HG03060 (cell line): ENCODE results near the gene SUSD4.
"Not testable (repeated sequence)": the region's sequence is repeated elsewhere in the genome, so short reads cannot be mapped to it uniquely, and the experiment has no call there.

Source experiments
- ATAC-seq: cut with Tn5 transposase; IDR thresholded peaks from one replicate; pipeline ENCODE4 v1.9.1; 2021; ENCODE audit warnings: low read depth, moderate number of reproducible peaks; ENCODE audit not compliant: unreplicated experiment

Gene SUSD4

DNA sequence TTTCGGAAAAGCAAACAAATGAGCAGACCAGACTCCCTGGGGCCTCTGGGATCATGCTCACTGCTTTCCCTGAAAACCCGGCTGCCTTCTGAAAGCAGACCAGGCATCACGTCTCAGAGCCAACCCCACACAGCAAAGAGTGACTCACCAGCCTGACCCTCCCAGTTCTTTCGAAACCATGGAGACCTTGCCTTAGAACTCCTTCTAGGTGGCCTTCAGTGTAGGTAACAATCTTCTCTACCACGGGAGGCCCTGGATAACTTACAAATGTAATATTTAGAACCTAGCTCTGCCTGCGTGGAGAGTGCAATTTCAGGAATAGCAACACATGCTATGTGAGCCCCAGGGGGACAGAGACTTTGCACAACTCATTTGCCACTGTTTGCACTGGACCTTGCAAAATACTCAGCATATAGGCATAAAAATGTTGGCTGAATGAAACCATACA, 105.2 kb downstream of the SUSD4 start:
- ATAC-seq = no peak

- ATAC-seq = no peak
Observed at GRCh38 chr1:223257856-223258550, 106.0 kb downstream of the SUSD4 start.

DNA sequence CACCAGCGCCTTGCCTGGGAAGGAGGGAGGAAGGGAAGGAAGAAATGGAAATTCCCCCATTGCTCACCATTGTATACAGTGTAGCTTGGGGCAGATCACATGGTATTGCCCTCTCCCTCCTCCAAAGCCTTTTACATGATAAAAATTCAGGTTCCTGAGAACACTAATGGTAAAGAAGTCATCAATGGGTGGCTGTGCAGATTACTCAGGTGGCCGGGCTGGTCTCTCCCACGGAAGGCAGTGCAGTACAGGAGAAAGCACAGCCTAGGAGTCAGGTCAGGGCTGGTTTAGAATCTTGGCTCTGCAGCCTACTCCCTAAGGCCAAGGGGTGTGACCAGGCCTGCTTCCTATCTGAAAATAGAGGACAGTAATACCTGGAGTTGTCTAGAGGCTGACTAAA, 107.9 kb downstream of the SUSD4 start:
- ATAC-seq = no peak

DNA sequence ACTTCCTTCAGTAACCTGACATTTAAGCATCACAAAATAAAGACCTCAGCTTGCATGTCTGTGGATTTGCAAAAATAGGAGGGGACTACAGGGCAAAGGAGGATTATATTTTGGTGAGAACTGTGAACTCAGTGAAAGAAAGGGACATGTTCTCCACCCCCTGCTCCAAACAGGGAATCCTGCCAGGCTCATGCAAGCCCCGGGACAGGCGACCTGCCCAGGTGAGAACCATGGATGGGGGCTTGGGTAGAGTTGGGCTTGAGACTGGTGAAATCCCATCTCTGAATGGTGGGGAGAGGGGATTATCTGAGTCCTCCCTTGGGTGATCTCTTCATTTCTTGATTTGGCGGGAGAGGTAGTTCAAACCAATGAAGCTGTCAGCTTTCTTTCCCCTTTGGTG, 110.1 kb downstream of the SUSD4 start:
- ATAC-seq = no peak

DNA sequence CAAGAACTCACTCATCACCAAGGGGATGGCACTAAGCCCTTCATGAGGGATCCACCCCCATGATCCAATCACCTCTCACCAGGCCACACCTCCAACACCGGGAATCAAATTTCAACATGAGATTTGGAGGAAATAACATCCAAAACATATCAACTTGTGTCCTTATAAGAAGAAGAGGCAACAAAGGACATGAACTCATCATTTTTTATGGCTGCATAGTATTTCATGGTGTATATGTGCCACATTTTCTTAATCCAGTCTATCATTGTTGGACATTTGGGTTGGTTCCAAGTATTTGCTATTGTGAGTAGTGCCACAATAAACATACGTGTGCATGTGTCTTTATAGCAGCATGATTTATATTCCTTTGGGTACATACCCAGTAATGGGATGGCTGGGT, 112.6 kb downstream of the SUSD4 start:
- not testable (repeated sequence) for ATAC-seq

DNA sequence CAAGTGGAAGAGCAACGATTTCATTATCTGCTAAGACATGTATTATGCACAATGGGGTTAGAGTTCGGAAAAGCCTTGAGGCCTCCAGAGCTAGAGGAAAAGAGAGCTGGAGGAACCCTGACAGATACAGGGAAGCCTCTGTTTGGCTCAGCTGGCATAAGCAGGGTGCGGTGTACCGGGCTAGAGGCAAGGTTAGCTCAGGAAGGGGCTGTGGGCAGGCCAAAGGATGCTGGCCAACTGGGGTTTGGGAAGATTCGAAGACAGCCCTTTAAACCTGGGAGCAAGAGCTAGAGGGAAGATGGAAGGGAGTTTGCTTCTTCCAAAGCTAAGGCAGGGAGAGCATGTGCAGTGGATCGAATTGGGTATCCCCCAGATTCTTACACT, 113.4 kb downstream of the SUSD4 start:
- ATAC-seq = no peak

DNA sequence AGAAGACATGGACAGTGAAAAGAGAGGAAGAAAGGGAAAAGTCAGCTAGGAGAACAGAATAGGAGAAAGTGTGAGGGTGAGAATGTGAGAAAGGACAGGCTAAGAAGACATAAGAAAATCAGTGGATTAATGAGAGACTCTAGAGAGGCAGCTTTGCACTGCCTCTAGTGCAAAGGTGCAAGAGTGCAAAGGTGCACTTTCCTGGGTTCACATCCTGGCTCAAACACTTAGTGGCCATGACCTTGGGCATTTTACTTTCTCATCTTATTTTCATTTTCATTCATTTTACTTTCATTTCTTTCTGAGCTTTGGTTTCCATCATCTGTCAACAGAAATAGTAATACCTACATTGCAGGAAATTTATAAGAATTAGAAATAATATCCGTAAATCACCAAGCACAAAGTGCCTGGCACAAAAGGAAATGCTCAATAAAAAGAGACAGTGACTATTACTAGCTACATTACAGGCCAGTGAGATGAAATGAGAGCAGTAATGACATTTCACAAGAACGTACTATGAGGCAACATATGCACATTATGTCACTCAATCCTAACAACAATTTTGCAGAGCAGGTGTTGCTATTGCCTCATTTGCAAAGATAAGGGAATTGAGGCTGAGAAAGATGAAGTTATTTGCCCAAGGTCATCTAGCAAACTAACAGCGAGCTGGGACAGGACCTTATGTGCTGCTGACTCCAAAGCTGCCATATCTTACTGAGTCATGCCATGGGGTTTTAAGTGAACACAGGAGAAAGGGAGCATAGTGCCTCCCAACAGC, 113.9 kb downstream of the SUSD4 start:
- ATAC-seq = no peak

- ATAC-seq = no peak
Observed at GRCh38 chr1:223248770-223249140, 115.2 kb downstream of the SUSD4 start.

DNA sequence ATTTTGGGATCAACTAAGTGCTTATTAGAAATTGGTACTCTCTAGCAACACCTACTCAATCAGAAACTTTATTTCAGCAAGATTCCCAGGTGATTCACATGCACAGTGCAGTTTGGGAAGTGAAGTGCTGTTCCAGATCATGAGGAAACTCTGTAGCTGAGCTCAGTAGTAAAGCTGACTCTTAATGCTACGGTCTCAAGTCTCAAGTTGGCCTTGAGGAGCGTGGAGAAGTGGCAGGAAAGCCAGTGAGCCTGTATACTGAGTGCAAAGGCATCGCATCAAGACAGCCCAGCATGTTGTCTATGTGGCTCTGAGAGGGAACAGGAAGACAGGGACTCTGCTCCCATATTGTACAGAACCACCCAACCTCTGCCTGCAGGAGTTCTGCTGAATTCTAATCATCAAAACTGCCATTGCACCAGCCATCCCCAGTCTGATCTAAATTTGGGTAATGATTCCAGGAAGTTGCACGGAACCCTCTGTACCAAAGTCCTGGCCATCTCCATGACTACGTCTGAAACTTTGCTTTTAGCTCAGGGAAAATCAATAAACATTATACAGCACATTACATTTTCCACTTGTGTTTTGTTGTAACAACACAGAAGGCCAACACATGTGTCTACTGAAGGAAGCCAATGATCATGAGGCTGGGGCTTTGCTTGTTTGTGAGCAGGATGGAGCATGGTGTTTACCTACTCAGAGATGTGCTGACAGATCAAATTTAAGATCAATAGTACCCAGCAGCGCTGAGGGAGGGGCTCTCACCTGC, 115.8 kb downstream of the SUSD4 start:
- no peak for ATAC-seq

DNA sequence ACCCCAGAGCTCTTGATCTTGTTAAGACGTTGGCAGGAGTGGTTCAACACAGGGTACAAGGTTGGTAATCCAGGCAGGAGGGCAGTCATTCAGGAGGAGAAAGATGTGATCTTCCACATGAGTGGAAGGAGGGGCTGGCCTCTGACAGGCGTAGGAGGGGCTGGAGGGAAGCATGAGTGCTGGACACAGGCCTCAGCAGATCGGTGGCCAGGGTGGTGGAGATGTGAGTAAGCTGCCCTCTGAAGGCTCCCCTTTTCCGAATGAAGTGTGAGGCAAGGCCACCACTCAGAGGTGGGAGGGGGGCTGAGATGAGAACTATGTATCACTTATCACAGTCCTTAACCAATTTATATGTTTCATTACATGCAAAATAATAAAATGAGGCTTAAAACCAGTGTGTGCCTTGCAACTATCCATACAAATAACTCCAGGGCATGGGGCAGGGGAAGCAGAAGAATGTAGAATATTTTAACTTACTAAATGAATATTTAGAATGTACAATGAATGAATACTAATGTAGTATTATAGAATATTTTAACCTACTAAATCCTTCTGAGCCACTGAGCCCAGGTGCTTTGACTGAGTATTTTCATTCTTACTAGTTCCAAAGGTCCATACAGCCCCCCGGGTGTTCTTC, 117.4 kb downstream of the SUSD4 start:
- ATAC-seq = no peak

GRCh38 chr1:223245983-223246382, 118.0 kb downstream of the SUSD4 start:
- no peak for ATAC-seq

DNA sequence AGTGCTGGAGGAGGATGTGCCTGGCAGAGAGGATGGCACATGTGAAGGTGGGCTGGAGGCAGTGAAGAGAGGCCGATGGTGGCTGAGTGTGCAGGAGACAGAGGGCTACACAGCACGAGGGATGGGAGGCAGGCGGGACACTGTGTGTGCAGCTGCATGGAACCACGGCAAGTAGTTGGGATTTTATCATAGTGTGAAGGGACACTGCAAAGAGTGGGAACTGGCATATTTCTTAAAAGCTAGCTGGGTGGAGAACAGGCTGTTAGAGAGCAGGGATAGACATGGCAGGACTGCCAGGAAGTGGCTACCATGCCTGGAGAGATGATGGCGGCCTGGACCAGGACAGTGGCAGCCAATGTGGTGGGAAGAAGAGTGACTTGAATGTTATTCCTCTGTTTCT, 118.6 kb downstream of the SUSD4 start:
- no peak for ATAC-seq

GRCh38 chr1:223244366-223245103, 119.4 kb downstream of the SUSD4 start:
- ATAC-seq = no peak

- ATAC-seq = no peak
Observed at GRCh38 chr1:223243441-223244050, 120.4 kb downstream of the SUSD4 start.

DNA sequence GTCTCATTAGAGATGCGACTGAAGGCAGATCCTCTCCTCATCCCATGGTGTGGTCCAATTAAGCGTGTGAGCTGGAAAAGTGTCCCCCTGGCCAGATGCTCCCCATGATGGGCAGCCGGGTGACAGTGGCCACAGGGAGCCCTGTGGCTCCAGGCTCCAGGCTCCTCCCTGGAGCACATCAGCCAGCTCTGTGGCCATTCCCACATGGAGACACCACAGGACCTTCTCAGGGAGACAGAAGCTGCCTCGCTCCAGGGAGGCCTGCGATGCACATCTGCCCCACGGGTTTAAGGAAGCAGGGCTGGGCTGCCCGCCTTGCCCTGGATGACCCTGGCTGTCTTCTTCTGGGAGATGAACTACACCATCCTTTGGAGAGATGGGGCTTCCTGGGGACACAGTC, 121.0 kb downstream of the SUSD4 start:
- no peak for ATAC-seq

- no peak for ATAC-seq
Observed at GRCh38 chr1:223242382-223242955, 121.5 kb downstream of the SUSD4 start.

GRCh38 chr1:223240122-223240521, 123.9 kb downstream of the SUSD4 start:
- ATAC-seq = no peak

DNA sequence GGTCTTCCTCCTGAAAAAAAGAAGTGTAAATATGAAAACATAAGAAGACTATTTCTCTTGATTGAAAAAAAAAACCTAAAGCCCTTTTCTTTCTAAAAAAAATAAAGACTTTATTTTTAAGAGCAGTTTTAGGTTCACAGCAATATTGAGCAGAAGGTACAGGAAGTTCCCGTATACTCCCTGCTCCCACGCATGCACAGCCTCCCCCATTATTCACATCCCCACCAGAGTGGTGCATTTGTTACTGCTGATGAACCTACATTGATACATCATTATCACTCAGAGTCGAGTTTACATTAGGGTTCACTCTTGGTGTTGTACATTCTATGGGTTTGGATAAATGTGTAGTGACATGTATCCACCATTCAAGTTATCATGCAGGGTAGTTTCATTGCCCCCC, 128.9 kb downstream of the SUSD4 start:
- ATAC-seq = no peak

GRCh38 chr1:223234534-223234933, 129.4 kb downstream of the SUSD4 start:
- ATAC-seq = no peak

DNA sequence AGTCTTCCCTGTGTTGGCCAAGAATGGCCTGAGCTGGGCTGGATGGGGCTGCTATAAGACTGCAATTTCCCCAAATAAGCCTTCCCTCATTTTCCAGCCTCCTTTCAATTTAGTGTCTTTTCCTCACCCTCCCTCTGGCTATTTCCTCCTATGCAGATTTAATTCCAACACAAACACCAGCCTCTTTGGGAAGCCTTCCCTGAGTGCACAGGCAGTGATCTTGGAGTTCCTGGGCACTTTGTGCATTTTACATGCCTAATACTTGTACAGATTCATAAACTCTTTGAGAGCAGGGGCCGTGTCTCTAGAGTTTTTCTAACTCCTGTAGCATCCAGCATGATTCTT, 129.8 kb downstream of the SUSD4 start:
- ATAC-seq = no peak
